Islet precursor cell (in vitro differentiated cells): ENCODE results near the gene LEMD3.

Source experiments
- DNase-seq: peaks from one replicate; pipeline ENCODE4 v3.0.0-alpha.2; 2018

The LEMD3 gene

GRCh38 chr12:65169320-65170208 is at the start of gene LEMD3:
TSS of gene LEMD3 (plus strand) at chr12:65169583. CDS start at chr12:65169597, 14 bp downstream.
- peak; percentile 98 for DNase-seq

- DNase-seq = peak; percentile 83
These were observed 48.1 kb upstream of the LEMD3 start, which contains the start of gene WIF1 for GRCh38 chr12:65121049-65121955. TSS of gene WIF1 (minus strand) at chr12:65121305. CDS start at chr12:65121191, 114 bp downstream.

- DNase-seq = no peak
These were observed 47.4 kb upstream of the LEMD3 start for GRCh38 chr12:65121956-65122469.

GRCh38 chr12:65122703-65123102 is 46.7 kb upstream of the LEMD3 start:
- DNase-seq = no peak

- no peak for DNase-seq
These were observed 45.8 kb upstream of the LEMD3 start for GRCh38 chr12:65123435-65124063.

- DNase-seq = no peak
These were observed 44.1 kb upstream of the LEMD3 start for GRCh38 chr12:65125247-65125646.

- no peak for DNase-seq
These were observed 43.4 kb upstream of the LEMD3 start for GRCh38 chr12:65125975-65126374.

- DNase-seq = no peak
These were observed 42.9 kb upstream of the LEMD3 start for GRCh38 chr12:65126482-65126881.

GRCh38 chr12:65133879-65134278 is 35.5 kb upstream of the LEMD3 start:
- no peak for DNase-seq

GRCh38 chr12:65139389-65139788 is 30.0 kb upstream of the LEMD3 start:
- DNase-seq = no peak

- no peak for DNase-seq
These were observed 28.6 kb upstream of the LEMD3 start for GRCh38 chr12:65140738-65141137.

- no peak for DNase-seq
These were observed 22.0 kb upstream of the LEMD3 start for GRCh38 chr12:65147312-65147905.

- peak; percentile 68 for DNase-seq
These were observed 17.4 kb upstream of the LEMD3 start for GRCh38 chr12:65152012-65152411.

GRCh38 chr12:65152596-65152995 is 16.8 kb upstream of the LEMD3 start:
- no peak for DNase-seq

GRCh38 chr12:65155784-65156183 is 13.6 kb upstream of the LEMD3 start:
- DNase-seq = no peak

GRCh38 chr12:65156366-65156841 is 13.0 kb upstream of the LEMD3 start:
- no peak for DNase-seq

GRCh38 chr12:65157091-65157490 is 12.3 kb upstream of the LEMD3 start:
- DNase-seq = no peak

- no peak for DNase-seq
These were observed 6.8 kb upstream of the LEMD3 start for GRCh38 chr12:65162609-65163008.

- no peak for DNase-seq
These were observed 5.1 kb upstream of the LEMD3 start for GRCh38 chr12:65164244-65164643.

GRCh38 chr12:65164774-65165173 is 4.6 kb upstream of the LEMD3 start:
- no peak for DNase-seq

GRCh38 chr12:65168681-65169319 is 583 bp upstream of the LEMD3 start:
- DNase-seq = no peak
